Measurements from ENCODE around the gene ARAP1.

The ARAP1 gene

GRCh38 chr11:72704028-72704782, 48.0 kb downstream of the ARAP1 start:
- Histone ChIP-seq H3K27me3 (ENCODE audit: insufficient read depth, low read length) (no peaks in the 10 kb centered on the region), H3K4me3 (ENCODE audit: low read length) (no peak overlapping the region), H3K9ac (ENCODE audit: low read depth, low read length) (no peak overlapping the region), H3K4me1 (ENCODE audit: insufficient read depth, low read length) (peaks cover 24% of the 10 kb centered on the region; the same call in 1 of the 2 replicates), H3K9me3 (ENCODE audit: insufficient read depth, low read depth, low read length) (no peaks in the 10 kb centered on the region), H3K36me3 (ENCODE audit: insufficient read depth, low read depth, low read length) (peaks cover 54% of the 10 kb centered on the region), H3K27ac (ENCODE audit: low read length) (no peak overlapping the region)

GRCh38 chr11:72703267-72704008, 48.8 kb downstream of the ARAP1 start:
- H3K27me3 ChIP-seq (ENCODE audit: insufficient read depth, low read length) = no peaks in the 10 kb centered on the region
- H3K9me3 ChIP-seq (ENCODE audit: insufficient read depth, low read depth, low read length) = no peaks in the 10 kb centered on the region
- no peak overlapping the region for H3K27ac ChIP-seq (ENCODE audit: low read length)
- peaks cover 55% of the 10 kb centered on the region for H3K36me3 ChIP-seq (ENCODE audit: insufficient read depth, low read depth, low read length)
- peaks cover 24% of the 10 kb centered on the region; the same call in 1 of the 2 replicates for H3K4me1 ChIP-seq (ENCODE audit: insufficient read depth, low read length)
- no peak overlapping the region for H3K4me3 ChIP-seq (ENCODE audit: low read length)
- no peak overlapping the region for H3K9ac ChIP-seq (ENCODE audit: low read depth, low read length)

- Histone ChIP-seq H3K36me3 (ENCODE audit: insufficient read depth, low read depth, low read length) (peaks cover 52% of the 10 kb centered on the region), H3K27me3 (ENCODE audit: insufficient read depth, low read length) (no peaks in the 10 kb centered on the region), H3K9ac (ENCODE audit: low read depth, low read length) (no peak overlapping the region), H3K4me1 (ENCODE audit: insufficient read depth, low read length) (peaks cover 24% of the 10 kb centered on the region; the same call in 1 of the 2 replicates), H3K27ac (ENCODE audit: low read length) (no peak overlapping the region), H3K4me3 (ENCODE audit: low read length) (no peak overlapping the region), H3K9me3 (ENCODE audit: insufficient read depth, low read depth, low read length) (no peaks in the 10 kb centered on the region)
These were observed 49.5 kb downstream of the ARAP1 start for GRCh38 chr11:72702577-72703241.

- H3K4me3 ChIP-seq (ENCODE audit: low read length) = no peak overlapping the region
- H3K9me3 ChIP-seq (ENCODE audit: insufficient read depth, low read depth, low read length) = no peaks in the 10 kb centered on the region
- peaks cover 24% of the 10 kb centered on the region; the same call in 1 of the 2 replicates for H3K4me1 ChIP-seq (ENCODE audit: insufficient read depth, low read length)
- no peak overlapping the region for H3K9ac ChIP-seq (ENCODE audit: low read depth, low read length)
- H3K27me3 ChIP-seq (ENCODE audit: insufficient read depth, low read length) = no peaks in the 10 kb centered on the region
- H3K36me3 ChIP-seq (ENCODE audit: insufficient read depth, low read depth, low read length) = peaks cover 46% of the 10 kb centered on the region
- no peak overlapping the region for H3K27ac ChIP-seq (ENCODE audit: low read length)
These were observed 50.1 kb downstream of the ARAP1 start for GRCh38 chr11:72702096-72702495.

- peaks cover 47% of the 10 kb centered on the region for H3K36me3 ChIP-seq (ENCODE audit: insufficient read depth, low read depth, low read length)
- no peaks in the 10 kb centered on the region for H3K27me3 ChIP-seq (ENCODE audit: insufficient read depth, low read length)
- H3K4me3 ChIP-seq (ENCODE audit: low read length) = no peak overlapping the region
- H3K9ac ChIP-seq (ENCODE audit: low read depth, low read length) = no peak overlapping the region
- peaks cover 18% of the 10 kb centered on the region; the same call in 1 of the 2 replicates for H3K4me1 ChIP-seq (ENCODE audit: insufficient read depth, low read length)
- no peak overlapping the region for H3K27ac ChIP-seq (ENCODE audit: low read length)
- H3K9me3 ChIP-seq (ENCODE audit: insufficient read depth, low read depth, low read length) = no peaks in the 10 kb centered on the region
These were observed 50.7 kb downstream of the ARAP1 start for GRCh38 chr11:72701466-72701865.

GRCh38 chr11:72700146-72700545, 52.1 kb downstream of the ARAP1 start:
- H3K4me1 ChIP-seq (ENCODE audit: insufficient read depth, low read length) = peaks cover 7% of the 10 kb centered on the region; the same call in 1 of the 2 replicates
- no peak overlapping the region for H3K4me3 ChIP-seq (ENCODE audit: low read length)
- H3K27me3 ChIP-seq (ENCODE audit: insufficient read depth, low read length) = no peaks in the 10 kb centered on the region
- H3K9me3 ChIP-seq (ENCODE audit: insufficient read depth, low read depth, low read length) = no peaks in the 10 kb centered on the region
- no peak overlapping the region for H3K27ac ChIP-seq (ENCODE audit: low read length)
- H3K36me3 ChIP-seq (ENCODE audit: insufficient read depth, low read depth, low read length) = peaks cover 60% of the 10 kb centered on the region
- H3K9ac ChIP-seq (ENCODE audit: low read depth, low read length) = no peak overlapping the region

GRCh38 chr11:72697814-72698213, 54.4 kb downstream of the ARAP1 start:
- no peak overlapping the region for H3K9ac ChIP-seq (ENCODE audit: low read depth, low read length)
- H3K27ac ChIP-seq (ENCODE audit: low read length) = no peak overlapping the region
- H3K4me3 ChIP-seq (ENCODE audit: low read length) = no peak overlapping the region
- no peaks in the 10 kb centered on the region for H3K4me1 ChIP-seq (ENCODE audit: insufficient read depth, low read length)
- no peaks in the 10 kb centered on the region for H3K9me3 ChIP-seq (ENCODE audit: insufficient read depth, low read depth, low read length)
- no peaks in the 10 kb centered on the region for H3K27me3 ChIP-seq (ENCODE audit: insufficient read depth, low read length)
- H3K36me3 ChIP-seq (ENCODE audit: insufficient read depth, low read depth, low read length) = peaks cover 72% of the 10 kb centered on the region

GRCh38 chr11:72696866-72697700, 55.1 kb downstream of the ARAP1 start:
- H3K4me3 ChIP-seq (ENCODE audit: low read length) = no peak overlapping the region
- no peak overlapping the region for H3K27ac ChIP-seq (ENCODE audit: low read length)
- no peaks in the 10 kb centered on the region for H3K9me3 ChIP-seq (ENCODE audit: insufficient read depth, low read depth, low read length)
- H3K27me3 ChIP-seq (ENCODE audit: insufficient read depth, low read length) = no peaks in the 10 kb centered on the region
- peaks cover 76% of the 10 kb centered on the region for H3K36me3 ChIP-seq (ENCODE audit: insufficient read depth, low read depth, low read length)
- H3K4me1 ChIP-seq (ENCODE audit: insufficient read depth, low read length) = no peaks in the 10 kb centered on the region
- H3K9ac ChIP-seq (ENCODE audit: low read depth, low read length) = no peak overlapping the region

GRCh38 chr11:72695354-72695753, 56.9 kb downstream of the ARAP1 start:
- no peak overlapping the region for H3K9ac ChIP-seq (ENCODE audit: low read depth, low read length)
- H3K27me3 ChIP-seq (ENCODE audit: insufficient read depth, low read length) = no peaks in the 10 kb centered on the region
- no peak overlapping the region for H3K27ac ChIP-seq (ENCODE audit: low read length)
- no peaks in the 10 kb centered on the region for H3K9me3 ChIP-seq (ENCODE audit: insufficient read depth, low read depth, low read length)
- peaks cover 72% of the 10 kb centered on the region for H3K36me3 ChIP-seq (ENCODE audit: insufficient read depth, low read depth, low read length)
- no peaks in the 10 kb centered on the region for H3K4me1 ChIP-seq (ENCODE audit: insufficient read depth, low read length)
- H3K4me3 ChIP-seq (ENCODE audit: low read length) = no peak overlapping the region

GRCh38 chr11:72693271-72693968, 58.8 kb downstream of the ARAP1 start:
- Histone ChIP-seq H3K4me1 (ENCODE audit: insufficient read depth, low read length) (no peaks in the 10 kb centered on the region), H3K27ac (ENCODE audit: low read length) (no peak overlapping the region), H3K4me3 (ENCODE audit: low read length) (no peak overlapping the region), H3K36me3 (ENCODE audit: insufficient read depth, low read depth, low read length) (peaks cover 67% of the 10 kb centered on the region), H3K9ac (ENCODE audit: low read depth, low read length) (no peak overlapping the region), H3K9me3 (ENCODE audit: insufficient read depth, low read depth, low read length) (no peaks in the 10 kb centered on the region), H3K27me3 (ENCODE audit: insufficient read depth, low read length) (no peaks in the 10 kb centered on the region)
